ENCODE data around the gene GALNT17. TPM values are rescaled to one million over a fixed set of nuclear protein-coding genes. Genes with fewer than 3 reads are reported as not detected.

The GALNT17 gene
- total RNA-seq, 2 experiments from 2014 or later = not detected

- POLR2A ChIA-PET = no interaction called here
Observed at GRCh38 chr7:71439321-71439720, 307.4 kb downstream of the GALNT17 start.

DNA sequence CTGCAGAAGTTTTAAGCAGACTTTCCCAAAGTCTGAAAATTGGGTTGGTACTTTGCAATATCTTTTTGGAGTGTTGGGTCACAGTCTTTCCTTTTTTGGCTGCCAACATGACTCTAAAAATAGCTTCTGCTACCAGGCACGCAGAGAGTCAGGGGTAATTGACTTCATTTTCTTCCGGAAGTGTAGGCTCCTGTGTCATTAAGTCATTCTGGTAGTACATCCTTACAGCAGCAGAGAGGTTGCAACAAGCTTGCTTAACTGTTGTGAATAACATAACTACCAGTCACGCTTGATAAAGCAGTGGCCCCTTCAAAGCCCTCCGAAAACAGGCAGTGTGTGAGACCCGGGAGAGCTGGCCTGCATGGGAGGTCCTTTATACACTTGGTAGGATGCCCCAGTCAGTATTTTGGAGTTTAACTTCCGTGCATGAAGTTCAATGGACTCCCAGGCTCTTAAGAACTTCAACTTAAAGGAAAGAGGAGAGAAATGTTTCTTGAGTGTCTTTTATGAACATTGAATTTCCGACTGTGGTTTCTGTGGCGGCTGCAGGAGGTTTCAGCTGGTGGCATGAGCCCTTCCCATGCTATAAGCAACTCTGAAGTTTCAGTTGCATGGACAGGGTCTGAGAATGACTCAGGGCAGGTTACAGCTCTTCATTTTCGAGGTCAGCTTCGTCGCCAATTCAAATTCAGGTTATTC is 310.7 kb downstream of the GALNT17 start:
- ChIA-PET CTCF (no interaction called here), POLR2A (no interaction called here)
- Mint-ChIP-seq H3K36me3 (ENCODE audit: low read depth) (no peaks in the 10 kb centered on the region), H3K4me3 (no peak overlapping the region), H3K27me3 (no peaks in the 10 kb centered on the region), H3K27ac (no peak overlapping the region), H3K9me3 (peaks cover 21% of the 10 kb centered on the region), H3K4me1 (no peaks in the 10 kb centered on the region)
- no peak for DNase-seq

More at GRCh38 chr7:71439321-71439720, 307.4 kb downstream of the GALNT17 start:
- DNase-seq = no peak
- no peak overlapping the region for H3K4me3 Mint-ChIP-seq
- H3K36me3 Mint-ChIP-seq (ENCODE audit: low read depth) = no peaks in the 10 kb centered on the region
- H3K9me3 Mint-ChIP-seq = peaks cover 30% of the 10 kb centered on the region
- no peaks in the 10 kb centered on the region for H3K4me1 Mint-ChIP-seq
- no peaks in the 10 kb centered on the region for H3K27me3 Mint-ChIP-seq
- no peak overlapping the region for H3K27ac Mint-ChIP-seq
- CTCF ChIA-PET = no interaction called here

- Mint-ChIP-seq H3K9me3 (peaks cover 20% of the 10 kb centered on the region), H3K27ac (no peak overlapping the region), H3K27me3 (no peaks in the 10 kb centered on the region), H3K36me3 (ENCODE audit: low read depth) (no peaks in the 10 kb centered on the region), H3K4me1 (no peaks in the 10 kb centered on the region), H3K4me3 (no peak overlapping the region)
- ChIA-PET CTCF (no interaction called here), POLR2A (no interaction called here)
- DNase-seq = no peak
Observed at GRCh38 chr7:71443191-71443530, 311.2 kb downstream of the GALNT17 start.

- Mint-ChIP-seq H3K36me3 (ENCODE audit: low read depth) (no peaks in the 10 kb centered on the region), H3K9me3 (peaks cover 19% of the 10 kb centered on the region), H3K27ac (no peak overlapping the region), H3K4me1 (no peaks in the 10 kb centered on the region), H3K27me3 (no peaks in the 10 kb centered on the region), H3K4me3 (no peak overlapping the region)
- DNase-seq = no peak
- CTCF ChIA-PET = no interaction called here
- POLR2A ChIA-PET = no interaction called here
Observed at GRCh38 chr7:71444130-71444529, 312.2 kb downstream of the GALNT17 start.

- H3K9me3 Mint-ChIP-seq = peaks cover 15% of the 10 kb centered on the region
- ChIA-PET POLR2A (no interaction called here), CTCF (no interaction called here)
- no peak overlapping the region for H3K4me3 Mint-ChIP-seq
- no peaks in the 10 kb centered on the region for H3K4me1 Mint-ChIP-seq
- H3K36me3 Mint-ChIP-seq (ENCODE audit: low read depth) = no peaks in the 10 kb centered on the region
- H3K27me3 Mint-ChIP-seq = no peaks in the 10 kb centered on the region
- no peak overlapping the region for H3K27ac Mint-ChIP-seq
- DNase-seq = no peak
Observed at GRCh38 chr7:71453630-71454029, 321.7 kb downstream of the GALNT17 start.

- DNase-seq = no peak
- H3K36me3 Mint-ChIP-seq (ENCODE audit: low read depth) = no peaks in the 10 kb centered on the region
- no peaks in the 10 kb centered on the region for H3K27me3 Mint-ChIP-seq
- peaks cover 16% of the 10 kb centered on the region for H3K9me3 Mint-ChIP-seq
- CTCF ChIA-PET = no interaction called here
- H3K4me3 Mint-ChIP-seq = no peak overlapping the region
- POLR2A ChIA-PET = no interaction called here
- H3K4me1 Mint-ChIP-seq = no peaks in the 10 kb centered on the region
- H3K27ac Mint-ChIP-seq = no peak overlapping the region
Observed at GRCh38 chr7:71454981-71455380, 323.0 kb downstream of the GALNT17 start.

DNA sequence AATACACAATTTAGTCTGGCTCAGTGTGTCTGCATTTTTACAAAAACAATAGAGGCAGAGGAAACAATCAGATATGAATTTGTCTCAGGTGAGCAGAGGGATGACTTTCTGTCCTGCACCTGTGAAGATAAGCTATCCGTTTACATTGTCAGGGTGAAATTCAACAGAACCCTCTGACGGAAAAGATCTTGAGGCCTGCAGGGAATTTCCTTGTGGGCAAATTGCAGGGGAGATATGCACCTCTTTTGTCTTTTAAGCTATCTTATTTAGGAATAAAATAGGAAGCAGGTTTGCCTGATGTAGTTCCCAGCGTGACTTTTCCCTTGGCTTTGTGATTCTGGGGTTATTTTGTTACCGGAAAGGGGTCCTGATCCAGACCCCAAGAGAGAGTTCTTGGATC is 325.1 kb downstream of the GALNT17 start:
- Mint-ChIP-seq H3K9me3 (peaks cover 19% of the 10 kb centered on the region), H3K27me3 (no peaks in the 10 kb centered on the region), H3K36me3 (ENCODE audit: low read depth) (no peaks in the 10 kb centered on the region), H3K4me3 (no peak overlapping the region), H3K4me1 (no peaks in the 10 kb centered on the region), H3K27ac (no peak overlapping the region)
- no peak for DNase-seq
- ChIA-PET CTCF (no interaction called here), POLR2A (no interaction called here)

DNA sequence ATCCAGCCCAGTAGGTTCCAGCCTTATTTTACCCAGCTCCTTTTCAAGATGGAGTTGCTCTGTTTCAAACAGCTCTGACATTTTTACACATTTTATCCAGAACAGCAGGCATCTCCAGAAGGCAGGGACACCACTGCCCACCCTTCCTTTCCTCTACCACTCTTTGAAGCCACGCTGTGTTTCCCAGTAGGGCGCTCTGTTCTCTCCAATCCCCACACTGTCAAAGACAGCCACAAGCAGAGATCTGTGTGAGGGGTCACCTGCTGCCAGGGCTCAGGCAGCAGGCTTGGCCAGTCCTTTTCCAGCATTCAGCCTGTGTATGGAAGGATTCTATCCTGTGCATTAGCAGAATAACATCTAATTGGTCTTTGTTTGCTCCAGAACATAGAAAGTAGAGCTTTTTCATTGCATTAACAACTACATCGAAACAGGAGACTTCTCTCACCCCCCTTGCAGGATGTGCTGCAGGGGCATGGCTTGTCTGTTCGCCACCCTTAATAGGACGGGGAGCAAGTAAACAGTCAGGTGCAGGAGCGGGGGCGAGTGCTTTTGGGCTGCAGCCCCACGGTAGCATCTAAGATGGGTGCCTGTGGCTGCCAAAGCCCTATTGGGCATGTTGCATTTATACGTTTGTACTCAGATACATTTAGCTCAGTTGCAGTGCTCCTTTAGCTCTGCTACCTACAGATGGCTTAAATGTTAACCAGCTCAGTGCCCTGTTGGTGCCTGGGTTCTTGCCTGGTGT is 326.1 kb downstream of the GALNT17 start:
- no peak for DNase-seq
- ChIA-PET POLR2A (no interaction called here), CTCF (no interaction called here)
- H3K27ac Mint-ChIP-seq = no peak overlapping the region
- no peak overlapping the region for H3K4me3 Mint-ChIP-seq
- H3K4me1 Mint-ChIP-seq = no peaks in the 10 kb centered on the region
- no peaks in the 10 kb centered on the region for H3K36me3 Mint-ChIP-seq (ENCODE audit: low read depth)
- no peaks in the 10 kb centered on the region for H3K27me3 Mint-ChIP-seq
- H3K9me3 Mint-ChIP-seq = peaks cover 25% of the 10 kb centered on the region

GRCh38 chr7:71459132-71459531 is 327.2 kb downstream of the GALNT17 start:
- CTCF ChIA-PET = no interaction called here
- peaks cover 26% of the 10 kb centered on the region for H3K9me3 Mint-ChIP-seq
- no peaks in the 10 kb centered on the region for H3K27me3 Mint-ChIP-seq
- H3K4me3 Mint-ChIP-seq = no peak overlapping the region
- no peaks in the 10 kb centered on the region for H3K36me3 Mint-ChIP-seq (ENCODE audit: low read depth)
- H3K27ac Mint-ChIP-seq = no peak overlapping the region
- POLR2A ChIA-PET = no interaction called here
- no peak for DNase-seq
- H3K4me1 Mint-ChIP-seq = no peaks in the 10 kb centered on the region

DNA sequence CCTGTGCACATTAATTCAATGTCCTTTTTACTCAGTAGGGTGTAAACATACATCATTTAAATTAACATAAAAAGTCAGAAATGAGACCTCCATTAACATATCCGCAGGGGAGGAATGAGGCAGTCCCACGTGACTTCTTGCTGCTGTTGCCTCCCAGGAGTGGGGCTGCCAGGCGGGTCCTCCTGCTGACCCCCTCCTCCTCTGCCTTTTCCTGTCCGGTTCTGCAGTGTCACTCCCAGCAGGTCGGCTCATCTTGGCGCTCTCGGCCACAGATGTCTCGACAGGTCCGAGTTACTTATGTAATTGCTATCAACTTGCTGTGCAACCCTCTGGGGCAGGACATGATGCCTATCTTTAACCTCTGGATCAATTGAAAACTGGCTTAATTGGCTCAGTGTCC is 329.6 kb downstream of the GALNT17 start:
- no peaks in the 10 kb centered on the region for H3K27me3 Mint-ChIP-seq
- no peaks in the 10 kb centered on the region for H3K36me3 Mint-ChIP-seq (ENCODE audit: low read depth)
- H3K27ac Mint-ChIP-seq = no peak overlapping the region
- POLR2A ChIA-PET = no interaction called here
- no peaks in the 10 kb centered on the region for H3K4me1 Mint-ChIP-seq
- H3K9me3 Mint-ChIP-seq = peaks cover 27% of the 10 kb centered on the region
- DNase-seq = no peak
- CTCF ChIA-PET = no interaction called here
- H3K4me3 Mint-ChIP-seq = no peak overlapping the region

DNA sequence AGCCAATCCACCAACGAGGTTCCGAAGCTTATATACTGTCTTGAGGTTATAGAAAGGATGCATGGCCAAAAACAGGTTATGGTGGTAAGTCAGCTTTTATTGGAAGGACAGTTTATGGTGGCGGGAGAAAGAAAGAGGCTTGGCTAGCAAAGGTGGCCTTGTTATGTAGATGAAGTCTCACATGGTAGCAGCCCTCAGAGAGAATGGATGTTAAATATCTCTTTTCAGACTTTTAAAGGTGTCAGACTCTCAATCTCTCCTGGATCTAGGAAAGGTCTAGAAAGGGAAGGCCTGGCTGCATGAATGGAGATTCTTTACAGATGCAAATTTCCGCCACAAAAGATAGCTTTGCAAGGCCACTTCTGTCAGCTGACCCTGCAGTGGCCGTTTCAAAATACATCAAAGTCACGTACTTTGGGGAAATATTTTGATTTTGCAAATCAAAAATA is 333.8 kb downstream of the GALNT17 start:
- POLR2A ChIA-PET = no interaction called here
- Mint-ChIP-seq H3K9me3 (peaks cover 21% of the 10 kb centered on the region), H3K4me3 (no peak overlapping the region), H3K27me3 (no peaks in the 10 kb centered on the region), H3K4me1 (no peaks in the 10 kb centered on the region), H3K27ac (no peak overlapping the region), H3K36me3 (ENCODE audit: low read depth) (no peaks in the 10 kb centered on the region)
- CTCF ChIA-PET = no interaction called here
- DNase-seq = no peak

DNA sequence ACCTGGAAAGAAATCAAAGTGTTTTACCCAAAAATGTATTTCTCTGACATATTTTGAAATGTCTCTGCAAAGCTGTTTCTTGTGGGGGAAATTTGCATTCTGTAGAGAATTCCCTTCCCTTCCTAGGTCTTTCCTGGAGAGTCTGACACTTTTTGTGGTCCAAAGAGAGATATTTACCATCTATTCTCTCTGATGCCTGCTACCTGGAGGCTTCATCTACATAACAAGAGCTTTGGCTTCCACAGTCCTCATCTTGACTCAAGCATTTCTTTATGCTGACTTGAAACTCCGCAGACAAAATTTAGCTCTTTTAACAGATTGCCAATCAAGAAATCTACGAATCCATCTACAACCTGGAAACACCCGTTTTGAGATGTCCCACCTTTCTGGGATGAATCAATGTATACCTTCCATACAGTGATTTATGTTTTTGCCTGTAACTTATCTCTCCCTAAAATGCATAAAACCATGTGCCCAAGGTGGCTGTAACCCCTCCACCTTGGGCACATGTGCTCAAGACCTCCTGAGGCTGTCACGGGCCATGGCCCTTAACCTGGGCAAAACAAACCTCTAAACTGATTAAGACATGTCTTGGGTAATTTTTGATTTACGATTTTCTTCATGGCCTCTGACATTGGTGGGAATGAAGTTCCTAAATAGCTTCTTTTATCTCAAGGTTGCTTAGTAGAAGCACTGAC is 334.7 kb downstream of the GALNT17 start:
- ChIA-PET CTCF (no interaction called here), POLR2A (no interaction called here)
- Mint-ChIP-seq H3K4me1 (no peaks in the 10 kb centered on the region), H3K9me3 (peaks cover 20% of the 10 kb centered on the region), H3K4me3 (no peak overlapping the region), H3K27ac (no peak overlapping the region), H3K27me3 (no peaks in the 10 kb centered on the region), H3K36me3 (ENCODE audit: low read depth) (no peaks in the 10 kb centered on the region)
- DNase-seq = no peak

GRCh38 chr7:71470326-71470725 is 338.4 kb downstream of the GALNT17 start:
- Mint-ChIP-seq H3K4me1 (no peaks in the 10 kb centered on the region), H3K36me3 (ENCODE audit: low read depth) (no peaks in the 10 kb centered on the region), H3K4me3 (no peak overlapping the region), H3K27me3 (no peaks in the 10 kb centered on the region), H3K27ac (no peak overlapping the region), H3K9me3 (peaks cover 12% of the 10 kb centered on the region)
- CTCF ChIA-PET = no interaction called here
- no peak for DNase-seq
- POLR2A ChIA-PET = no interaction called here

GRCh38 chr7:71470830-71471229 is 338.9 kb downstream of the GALNT17 start:
- H3K27me3 Mint-ChIP-seq = no peaks in the 10 kb centered on the region
- H3K4me1 Mint-ChIP-seq = no peaks in the 10 kb centered on the region
- ChIA-PET CTCF (no interaction called here), POLR2A (no interaction called here)
- H3K36me3 Mint-ChIP-seq (ENCODE audit: low read depth) = no peaks in the 10 kb centered on the region
- peaks cover 10% of the 10 kb centered on the region for H3K9me3 Mint-ChIP-seq
- H3K4me3 Mint-ChIP-seq = no peak overlapping the region
- H3K27ac Mint-ChIP-seq = no peak overlapping the region
- DNase-seq = no peak

All from activated CD4-positive, alpha-beta memory T cell treated with anti-CD3 and anti-CD28 coated beads, Interleukin-2, amount 10 ng/mL, durations not matched to agents 7 days and 5 days (primary cell).